HEK293 (cell line): ENCODE measurements around the gene C9orf43.
A peak's percentile ranks its signal among the peaks of the same experiment; 100 is the strongest.

Experiments used
- CTCF ChIA-PET: fragments of 350-600 bp; formaldehyde crosslinking; extraction: SDS; loops from one replicate; lab custom pipeline; 2021; ENCODE audit warnings: antibody characterized with exemption; lab: Yijun Ruan, JAX
- POLR2A ChIA-PET: fragments of 300-600 bp; formaldehyde crosslinking; extraction: SDS; loops from one replicate; lab custom pipeline; 2020; ENCODE audit warnings: antibody characterized with exemption, inconsistent platforms; lab: Yijun Ruan, JAX
- H3K27ac ChIP-seq: fragments of 200-500 bp; sonication (Bioruptor generic); 2 replicates; pipeline ENCODE4 v1.5.1; 2014; ENCODE audit warnings: low read depth, low read length, control low read depth, inconsistent platforms; ENCODE audit errors: extremely low read depth
- H3K36me3 ChIP-seq, 2 experiments: fragments of 200-500 bp in 1 of 2; sonication (Bioruptor generic) in 1 of 2; 1 replicate in 1 of 2; 2 replicates in 1 of 2; pipeline ENCODE4 v1.5.1; 2014 to 2017; ENCODE audit warnings: inconsistent platforms in 2 of 2, low read length in 2 of 2; ENCODE audit not compliant: control insufficient read depth in 2 of 2, insufficient read depth in 1 of 2
- H3K4me1 ChIP-seq: fragments of 200-500 bp; sonication (Bioruptor generic); 2 replicates; pipeline ENCODE4 v1.5.1; 2014; ENCODE audit warnings: mild to moderate bottlenecking, low read length, inconsistent platforms; ENCODE audit not compliant: control insufficient read depth, insufficient read depth
- H3K4me3 ChIP-seq: 2 replicates; pipeline ENCODE4 v1.5.1; 2011; ENCODE audit warnings: low read depth, mild to moderate bottlenecking, control low read depth, low read length, moderate library complexity
- H3K9me3 ChIP-seq: fragments of 200-500 bp; sonication (Bioruptor generic); 2 replicates; pipeline ENCODE4 v1.5.1; 2014; ENCODE audit warnings: low read depth, low read length, inconsistent platforms; ENCODE audit not compliant: control insufficient read depth, insufficient read depth
- KLF1 ChIP-seq: fragments of 450-650 bp; formaldehyde crosslinking; IDR thresholded peaks from 2 replicates; pipeline ENCODE4 v1.5.1; 2016; ENCODE audit warnings: missing biosample characterization, missing genetic modification characterization
- PRDM10 ChIP-seq: fragments of 450-650 bp; formaldehyde crosslinking; IDR thresholded peaks from 2 replicates; pipeline ENCODE4 v1.5.1; 2016; ENCODE audit warnings: missing biosample characterization, missing genetic modification characterization
- ZBTB17 ChIP-seq: fragments of 450-650 bp; formaldehyde crosslinking; IDR thresholded peaks from 2 replicates; pipeline ENCODE4 v1.5.1; 2016; ENCODE audit warnings: missing biosample characterization, missing genetic modification characterization
- ZNF2 ChIP-seq: fragments of 450-650 bp; formaldehyde crosslinking; IDR thresholded peaks from 2 replicates; pipeline ENCODE4 v1.5.1; 2016; ENCODE audit warnings: missing biosample characterization, missing genetic modification characterization
- ZNF223 ChIP-seq: fragments of 450-650 bp; formaldehyde crosslinking; IDR thresholded peaks from 2 replicates; pipeline ENCODE4 v1.5.1; 2016; ENCODE audit warnings: missing biosample characterization, missing genetic modification characterization
- ZNF280D ChIP-seq: fragments of 450-650 bp; formaldehyde crosslinking; IDR thresholded peaks from 2 replicates; pipeline ENCODE4 v1.5.1; 2016; ENCODE audit warnings: missing biosample characterization, missing genetic modification characterization
- ZNF335 ChIP-seq: fragments of 450-650 bp; formaldehyde crosslinking; conservative IDR thresholded peaks from 2 replicates; pipeline ENCODE4 v1.5.1; 2016; ENCODE audit warnings: missing biosample characterization, missing genetic modification characterization
- ZNF341 ChIP-seq: fragments of 450-650 bp; formaldehyde crosslinking; IDR thresholded peaks from 2 replicates; pipeline ENCODE4; 2016; ENCODE audit warnings: low read depth, missing biosample characterization, missing genetic modification characterization
- ZNF449 ChIP-seq: fragments of 450-650 bp; formaldehyde crosslinking; IDR thresholded peaks from 2 replicates; pipeline ENCODE4 v1.5.1; 2017; ENCODE audit warnings: missing biosample characterization, mild to moderate bottlenecking, missing genetic modification characterization, moderate library complexity
- ZNF548 ChIP-seq: fragments of 450-650 bp; formaldehyde crosslinking; IDR thresholded peaks from 2 replicates; pipeline ENCODE4 v1.5.1; 2016; ENCODE audit warnings: missing biosample characterization, missing genetic modification characterization

Gene C9orf43

GRCh38 chr9:113397203-113397631 is 13.3 kb upstream of the C9orf43 start:
- ChIA-PET CTCF (interaction anchor here (0.6 kb wide), 1 partner anchor 59 kb away, joined by 3 read pairs; no protein-coding TSS in a partner anchor), POLR2A (interaction anchor here (1.8 to 2.8 kb wide), 2 partner anchors 13 to 122 kb away, joined by 6 to 9 read pairs; partner anchors contain the start of genes C9orf43, CDC26, POLE3 and PRPF4)
- Histone ChIP-seq H3K27ac (no peak overlapping the region), H3K36me3 (peaks cover 0 to 18% of the 10 kb centered on the region in 2 experiments; a peak in 1 of 3 replicates), H3K9me3 (no peaks in the 10 kb centered on the region), H3K4me1 (peaks cover 2% of the 10 kb centered on the region; the same call in 1 of the 2 replicates), H3K4me3 (no peak overlapping the region)
- TF ChIP-seq KLF1 (tag by site-specific recombination) (peak; percentile 60), ZNF548 (tag by site-specific recombination) (no peak), PRDM10 (peak; percentile 70), ZNF223 (no peak)

- H3K9me3 ChIP-seq = no peaks in the 10 kb centered on the region
- 0 out of 2 replicates have a peak, but pooled peaks have one; percentile 10 for TF ChIP-seq ZNF449 (tag by site-specific recombination)
- TF ChIP-seq ZBTB17 (tag by site-specific recombination) = no peak
- TF ChIP-seq, all 188 proteins: peak for 1
- Histone ChIP-seq H3K4me1 (peaks cover 2% of the 10 kb centered on the region; the same call in 1 of the 2 replicates), H3K27ac (no peak overlapping the region), H3K36me3 (peaks cover 0 to 6% of the 10 kb centered on the region in 2 experiments; a peak in 1 of 3 replicates), H3K4me3 (no peak overlapping the region)
- ChIA-PET CTCF (interaction anchor here (0.6 to 1.0 kb wide), 3 partner anchors 90 to 530 kb away, joined by 3 to 4 read pairs (median 4); no protein-coding TSS in a partner anchor), POLR2A (interaction anchor here (0.7 to 2.8 kb wide), 7 partner anchors 9 to 123 kb away, joined by 3 to 9 read pairs (median 4); partner anchors contain the start of genes BSPRY, C9orf43, CDC26 and HDHD3)
These were observed 11.8 kb upstream of the C9orf43 start for GRCh38 chr9:113398796-113399195.

- Histone ChIP-seq H3K9me3 (no peaks in the 10 kb centered on the region), H3K4me3 (no peak overlapping the region), H3K36me3 (peaks cover 0 to 6% of the 10 kb centered on the region in 2 experiments; a peak in 1 of 3 replicates), H3K4me1 (peaks cover 2% of the 10 kb centered on the region; the same call in 1 of the 2 replicates), H3K27ac (no peak overlapping the region)
- TF ChIP-seq ZNF2 (tag by site-specific recombination) (no peak), ZNF341 (tag by site-specific recombination) (no peak), ZNF280D (tag by site-specific recombination) (no peak), ZNF335 (tag by site-specific recombination) (peak; percentile 17; the same call in 1 of the 2 replicates)
- CTCF ChIA-PET = interaction anchor here (1.3 to 2.6 kb wide), 4 partner anchors 13 to 88 kb away, joined by 4 to 13 read pairs (median 7); partner anchors contain the start of gene WDR31
- POLR2A ChIA-PET = interaction anchor here (0.7 to 3.3 kb wide), 8 partner anchors 11 to 125 kb away, joined by 3 to 44 read pairs (median 6); partner anchors contain the start of genes BSPRY, C9orf43, CDC26 and HDHD3
These were observed 10.8 kb upstream of the C9orf43 start for GRCh38 chr9:113399646-113400200.
